GM23338 (cell line): ENCODE results near the gene SULF2. TPM values are rescaled to one million over a fixed set of nuclear protein-coding genes. Genes with fewer than 3 reads are reported as not detected.

Experiments used
- ATAC-seq: fragments of 200-7000 bp; cut with Tn5 transposase; 3 replicates; pipeline ENCODE4 v1.9.1; 2020
- DNase-seq: peaks from one replicate; pipeline ENCODE4 v3.0.0-alpha.2; 2015; ENCODE audit warnings: low spot score
- H2AFZ ChIP-seq: fragments of 200-600 bp; sonication (generic); 2 replicates; pipeline ENCODE4 v1.8.0; 2016; ENCODE audit warnings: antibody characterized with exemption, mild to moderate bottlenecking, moderate library complexity
- H3F3A ChIP-seq: fragments of 200-600 bp; sonication (generic); replicated peaks from 2 replicates; pipeline ENCODE4 v1.8.0; 2017; ENCODE audit warnings: antibody characterized with exemption, mixed run types, low read depth
- H3K27ac ChIP-seq: fragments of 200-600 bp; sonication (generic); 2 replicates; pipeline ENCODE4 v1.6.1; 2016; ENCODE audit warnings: low read depth
- H3K27me3 ChIP-seq: fragments of 200-600 bp; sonication (generic); 2 replicates; pipeline ENCODE4 v1.8.0; 2016; ENCODE audit warnings: mild to moderate bottlenecking, mixed run types, moderate library complexity; ENCODE audit not compliant: insufficient read depth
- H3K36me3 ChIP-seq: fragments of 200-600 bp; sonication (generic); 2 replicates; pipeline ENCODE4 v1.8.0; 2016; ENCODE audit warnings: mild to moderate bottlenecking; ENCODE audit not compliant: insufficient read depth
- H3K4me1 ChIP-seq: fragments of 200-600 bp; sonication (generic); 2 replicates; pipeline ENCODE4 v1.8.0; 2016; ENCODE audit warnings: mild to moderate bottlenecking, moderate library complexity; ENCODE audit not compliant: insufficient read depth
- H3K4me2 ChIP-seq: fragments of 200-600 bp; sonication (generic); 2 replicates; pipeline ENCODE4 v1.7.1; 2017; ENCODE audit warnings: mixed run types
- H3K4me3 ChIP-seq: fragments of 200-600 bp; sonication (generic); 2 replicates; pipeline ENCODE4 v1.6.1; 2016; ENCODE audit warnings: mixed run types
- H3K79me2 ChIP-seq: fragments of 200-600 bp; sonication (generic); replicated peaks from 2 replicates; pipeline ENCODE4 v1.8.0; 2017; ENCODE audit warnings: mild to moderate bottlenecking; ENCODE audit not compliant: insufficient read depth
- H3K9me2 ChIP-seq: fragments of 200-600 bp; sonication (generic); 2 replicates; pipeline ENCODE4 v1.8.0; 2017; ENCODE audit not compliant: insufficient read depth
- H4K20me1 ChIP-seq: fragments of 200-600 bp; sonication (generic); replicated peaks from 2 replicates; pipeline ENCODE4 v1.8.0; 2017; ENCODE audit warnings: mild to moderate bottlenecking; ENCODE audit not compliant: insufficient read depth
- H3K27ac Mint-ChIP-seq: 2 replicates; pipeline ENCODE4 v1.8.0; 2020; ENCODE audit warnings: inconsistent platforms, mild to moderate bottlenecking, moderate library complexity, mixed read lengths
- H3K27me3 Mint-ChIP-seq: 3 replicates; pipeline ENCODE4 v1.8.0; 2022; ENCODE audit warnings: low read depth, mild to moderate bottlenecking, moderate library complexity, mixed read lengths, inconsistent platforms; ENCODE audit not compliant: insufficient read depth, poor library complexity
- H3K36me3 Mint-ChIP-seq: 3 replicates; pipeline ENCODE4 v1.8.0; 2021; ENCODE audit warnings: low read depth, mild to moderate bottlenecking, inconsistent platforms, moderate library complexity, mixed read lengths
- H3K4me1 Mint-ChIP-seq: 3 replicates; pipeline ENCODE4 v1.8.0; 2020; ENCODE audit warnings: mild to moderate bottlenecking, inconsistent platforms, mixed read lengths
- H3K4me3 Mint-ChIP-seq: 3 replicates; pipeline ENCODE4 v1.8.0; 2021; ENCODE audit warnings: moderate library complexity, mild to moderate bottlenecking, inconsistent platforms, mixed read lengths
- H3K9me3 Mint-ChIP-seq: 3 replicates; pipeline ENCODE4 v1.8.0; 2020; ENCODE audit warnings: moderate library complexity, mild to moderate bottlenecking, inconsistent platforms, mixed read lengths
- CREB1 ChIP-seq: fragments of 250-450 bp; sonication (Bioruptor Pico); IDR thresholded peaks from 2 replicates; pipeline ENCODE4 v1.5.0; 2020; ENCODE audit warnings: low read depth, mild to moderate bottlenecking, moderate library complexity
- EZH2 ChIP-seq: fragments of 200-600 bp; sonication (generic); IDR thresholded peaks from one replicate; pipeline ENCODE4 v1.8.0; 2017; ENCODE audit warnings: antibody characterized with exemption, mild to moderate bottlenecking, low read depth; ENCODE audit not compliant: unreplicated experiment
- EZH2phosphoT487 ChIP-seq: fragments of 200-600 bp; sonication (generic); IDR thresholded peaks from one replicate; pipeline ENCODE4 v1.8.1; 2018; ENCODE audit warnings: antibody characterized with exemption; ENCODE audit not compliant: unreplicated experiment
- JUNB ChIP-seq: IDR thresholded peaks from one replicate; pipeline ENCODE4 v1.6.1; 2016; ENCODE audit warnings: antibody characterized with exemption; ENCODE audit not compliant: unreplicated experiment
- NANOG ChIP-seq: IDR thresholded peaks from 2 replicates; pipeline ENCODE4 v1.6.1; 2016; ENCODE audit warnings: antibody characterized with exemption, borderline replicate concordance
- POLR2AphosphoS5 ChIP-seq: IDR thresholded peaks from 2 replicates; pipeline ENCODE4 v1.6.1; 2016; ENCODE audit warnings: antibody characterized with exemption, low read depth
- STAT1 ChIP-seq: IDR thresholded peaks from one replicate; pipeline ENCODE4 v1.6.1; 2016; ENCODE audit warnings: antibody characterized with exemption; ENCODE audit not compliant: unreplicated experiment
- ZNF114 ChIP-seq: fragments of 250-450 bp; sonication (Bioruptor Pico); IDR thresholded peaks from 2 replicates; pipeline ENCODE4 v1.5.0; 2020; ENCODE audit warnings: mild to moderate bottlenecking, moderate library complexity
- ZNF331 ChIP-seq: fragments of 250-450 bp; sonication (Bioruptor Pico); IDR thresholded peaks from 2 replicates; pipeline ENCODE4 v1.5.0; 2020; ENCODE audit warnings: low read depth, mild to moderate bottlenecking, moderate library complexity
- polyA plus RNA-seq: library from polyadenylated mRNA; unstranded; fragments of >200 nt; fragmentation: Nextera tagmentation; extraction: Ambion mirVana; gene quantifications from 2 replicates; pipeline ENCODE4 v1.2.1, GENCODE V29; 2016
- total RNA-seq: library from RNA; depleted of rRNA; stranded (reverse); fragments of >200 nt; shearing (Covaris generic); gene quantifications from 2 replicates; pipeline ENCODE4 v1.2.3, GENCODE V29; 2014
- TF ChIP-seq, protein P1 (sequence below): IDR thresholded peaks from one replicate; pipeline ENCODE4 v1.6.1; 2018; ENCODE audit warnings: antibody characterized with exemption; ENCODE audit not compliant: unreplicated experiment
- TF ChIP-seq, protein P2 (sequence below): fragments of 250-450 bp; sonication (Bioruptor Pico); IDR thresholded peaks from 2 replicates; pipeline ENCODE4 v1.5.0; 2020; ENCODE audit warnings: mild to moderate bottlenecking, moderate library complexity
- TF ChIP-seq, protein P3 (sequence below), 2 experiments: fragments of 200-600 bp in 1 of 2; sonication (generic) in 1 of 2; conservative IDR thresholded peaks; 2 replicates each; pipeline versions ENCODE4 v1.5.1 to v1.6.1; 2016 to 2017; ENCODE audit warnings: antibody characterized with exemption in 2 of 2, low read depth in 2 of 2, mild to moderate bottlenecking in 2 of 2, moderate library complexity in 1 of 2
- TF ChIP-seq, protein P4 (sequence below): IDR thresholded peaks from 2 replicates; pipeline ENCODE4 v1.6.1; 2016; ENCODE audit warnings: antibody characterized with exemption

Gene SULF2
- total and polyA plus RNA-seq, 2 experiments from 2014 or later: 9.5 to 20.7 TPM

DNA sequence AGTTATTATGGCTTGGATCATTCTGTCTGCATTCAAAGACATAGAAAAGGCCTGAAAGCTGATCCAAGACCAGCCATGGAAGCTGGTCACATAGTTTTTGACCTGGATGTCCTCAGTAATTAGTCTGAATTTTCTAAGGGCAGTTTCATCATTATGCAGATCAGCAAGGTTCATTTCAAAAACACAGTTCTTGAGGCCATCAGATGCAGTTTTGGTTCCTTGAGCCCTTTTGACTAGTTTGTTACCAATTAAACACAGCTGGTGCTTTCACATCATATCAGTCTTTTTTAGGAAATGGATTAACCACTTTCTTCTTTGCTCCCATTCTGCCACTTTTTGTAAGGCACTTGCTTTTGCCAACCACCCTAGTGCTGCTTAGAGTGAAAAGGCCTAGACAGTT lies 154.2 kb downstream of the SULF2 start:
- no peak overlapping the region for H3K4me3 Mint-ChIP-seq
- H3K4me2 ChIP-seq: no peak overlapping the region
- peaks cover 10% of the 10 kb centered on the region for H3K36me3 Mint-ChIP-seq
- H3K79me2 ChIP-seq: no peaks in the 10 kb centered on the region
- H3K27ac ChIP-seq: no peak overlapping the region
- no peak overlapping the region for H3K27ac Mint-ChIP-seq
- H2AFZ ChIP-seq: no peak overlapping the region
- no peak overlapping the region for H3K4me3 ChIP-seq
- H3K27me3 ChIP-seq: no peaks in the 10 kb centered on the region
- DNase-seq (no peak), ATAC-seq (no peak)
- H3K36me3 ChIP-seq: peaks cover 4% of the 10 kb centered on the region; the same call in 1 of the 2 replicates
- TF ChIP-seq, protein P1, sequence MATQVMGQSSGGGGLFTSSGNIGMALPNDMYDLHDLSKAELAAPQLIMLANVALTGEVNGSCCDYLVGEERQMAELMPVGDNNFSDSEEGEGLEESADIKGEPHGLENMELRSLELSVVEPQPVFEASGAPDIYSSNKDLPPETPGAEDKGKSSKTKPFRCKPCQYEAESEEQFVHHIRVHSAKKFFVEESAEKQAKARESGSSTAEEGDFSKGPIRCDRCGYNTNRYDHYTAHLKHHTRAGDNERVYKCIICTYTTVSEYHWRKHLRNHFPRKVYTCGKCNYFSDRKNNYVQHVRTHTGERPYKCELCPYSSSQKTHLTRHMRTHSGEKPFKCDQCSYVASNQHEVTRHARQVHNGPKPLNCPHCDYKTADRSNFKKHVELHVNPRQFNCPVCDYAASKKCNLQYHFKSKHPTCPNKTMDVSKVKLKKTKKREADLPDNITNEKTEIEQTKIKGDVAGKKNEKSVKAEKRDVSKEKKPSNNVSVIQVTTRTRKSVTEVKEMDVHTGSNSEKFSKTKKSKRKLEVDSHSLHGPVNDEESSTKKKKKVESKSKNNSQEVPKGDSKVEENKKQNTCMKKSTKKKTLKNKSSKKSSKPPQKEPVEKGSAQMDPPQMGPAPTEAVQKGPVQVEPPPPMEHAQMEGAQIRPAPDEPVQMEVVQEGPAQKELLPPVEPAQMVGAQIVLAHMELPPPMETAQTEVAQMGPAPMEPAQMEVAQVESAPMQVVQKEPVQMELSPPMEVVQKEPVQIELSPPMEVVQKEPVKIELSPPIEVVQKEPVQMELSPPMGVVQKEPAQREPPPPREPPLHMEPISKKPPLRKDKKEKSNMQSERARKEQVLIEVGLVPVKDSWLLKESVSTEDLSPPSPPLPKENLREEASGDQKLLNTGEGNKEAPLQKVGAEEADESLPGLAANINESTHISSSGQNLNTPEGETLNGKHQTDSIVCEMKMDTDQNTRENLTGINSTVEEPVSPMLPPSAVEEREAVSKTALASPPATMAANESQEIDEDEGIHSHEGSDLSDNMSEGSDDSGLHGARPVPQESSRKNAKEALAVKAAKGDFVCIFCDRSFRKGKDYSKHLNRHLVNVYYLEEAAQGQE: no peak
- TF ChIP-seq STAT1 (no peak), ZNF114 (CRISPR knock-in tag) (no peak), CREB1 (no peak), ZNF331 (CRISPR knock-in tag) (no peak), JUNB (no peak), POLR2AphosphoS5 (no peak), EZH2 (no peak), EZH2phosphoT487 (no peak), NANOG (no peak)
- TF ChIP-seq, protein P2, sequence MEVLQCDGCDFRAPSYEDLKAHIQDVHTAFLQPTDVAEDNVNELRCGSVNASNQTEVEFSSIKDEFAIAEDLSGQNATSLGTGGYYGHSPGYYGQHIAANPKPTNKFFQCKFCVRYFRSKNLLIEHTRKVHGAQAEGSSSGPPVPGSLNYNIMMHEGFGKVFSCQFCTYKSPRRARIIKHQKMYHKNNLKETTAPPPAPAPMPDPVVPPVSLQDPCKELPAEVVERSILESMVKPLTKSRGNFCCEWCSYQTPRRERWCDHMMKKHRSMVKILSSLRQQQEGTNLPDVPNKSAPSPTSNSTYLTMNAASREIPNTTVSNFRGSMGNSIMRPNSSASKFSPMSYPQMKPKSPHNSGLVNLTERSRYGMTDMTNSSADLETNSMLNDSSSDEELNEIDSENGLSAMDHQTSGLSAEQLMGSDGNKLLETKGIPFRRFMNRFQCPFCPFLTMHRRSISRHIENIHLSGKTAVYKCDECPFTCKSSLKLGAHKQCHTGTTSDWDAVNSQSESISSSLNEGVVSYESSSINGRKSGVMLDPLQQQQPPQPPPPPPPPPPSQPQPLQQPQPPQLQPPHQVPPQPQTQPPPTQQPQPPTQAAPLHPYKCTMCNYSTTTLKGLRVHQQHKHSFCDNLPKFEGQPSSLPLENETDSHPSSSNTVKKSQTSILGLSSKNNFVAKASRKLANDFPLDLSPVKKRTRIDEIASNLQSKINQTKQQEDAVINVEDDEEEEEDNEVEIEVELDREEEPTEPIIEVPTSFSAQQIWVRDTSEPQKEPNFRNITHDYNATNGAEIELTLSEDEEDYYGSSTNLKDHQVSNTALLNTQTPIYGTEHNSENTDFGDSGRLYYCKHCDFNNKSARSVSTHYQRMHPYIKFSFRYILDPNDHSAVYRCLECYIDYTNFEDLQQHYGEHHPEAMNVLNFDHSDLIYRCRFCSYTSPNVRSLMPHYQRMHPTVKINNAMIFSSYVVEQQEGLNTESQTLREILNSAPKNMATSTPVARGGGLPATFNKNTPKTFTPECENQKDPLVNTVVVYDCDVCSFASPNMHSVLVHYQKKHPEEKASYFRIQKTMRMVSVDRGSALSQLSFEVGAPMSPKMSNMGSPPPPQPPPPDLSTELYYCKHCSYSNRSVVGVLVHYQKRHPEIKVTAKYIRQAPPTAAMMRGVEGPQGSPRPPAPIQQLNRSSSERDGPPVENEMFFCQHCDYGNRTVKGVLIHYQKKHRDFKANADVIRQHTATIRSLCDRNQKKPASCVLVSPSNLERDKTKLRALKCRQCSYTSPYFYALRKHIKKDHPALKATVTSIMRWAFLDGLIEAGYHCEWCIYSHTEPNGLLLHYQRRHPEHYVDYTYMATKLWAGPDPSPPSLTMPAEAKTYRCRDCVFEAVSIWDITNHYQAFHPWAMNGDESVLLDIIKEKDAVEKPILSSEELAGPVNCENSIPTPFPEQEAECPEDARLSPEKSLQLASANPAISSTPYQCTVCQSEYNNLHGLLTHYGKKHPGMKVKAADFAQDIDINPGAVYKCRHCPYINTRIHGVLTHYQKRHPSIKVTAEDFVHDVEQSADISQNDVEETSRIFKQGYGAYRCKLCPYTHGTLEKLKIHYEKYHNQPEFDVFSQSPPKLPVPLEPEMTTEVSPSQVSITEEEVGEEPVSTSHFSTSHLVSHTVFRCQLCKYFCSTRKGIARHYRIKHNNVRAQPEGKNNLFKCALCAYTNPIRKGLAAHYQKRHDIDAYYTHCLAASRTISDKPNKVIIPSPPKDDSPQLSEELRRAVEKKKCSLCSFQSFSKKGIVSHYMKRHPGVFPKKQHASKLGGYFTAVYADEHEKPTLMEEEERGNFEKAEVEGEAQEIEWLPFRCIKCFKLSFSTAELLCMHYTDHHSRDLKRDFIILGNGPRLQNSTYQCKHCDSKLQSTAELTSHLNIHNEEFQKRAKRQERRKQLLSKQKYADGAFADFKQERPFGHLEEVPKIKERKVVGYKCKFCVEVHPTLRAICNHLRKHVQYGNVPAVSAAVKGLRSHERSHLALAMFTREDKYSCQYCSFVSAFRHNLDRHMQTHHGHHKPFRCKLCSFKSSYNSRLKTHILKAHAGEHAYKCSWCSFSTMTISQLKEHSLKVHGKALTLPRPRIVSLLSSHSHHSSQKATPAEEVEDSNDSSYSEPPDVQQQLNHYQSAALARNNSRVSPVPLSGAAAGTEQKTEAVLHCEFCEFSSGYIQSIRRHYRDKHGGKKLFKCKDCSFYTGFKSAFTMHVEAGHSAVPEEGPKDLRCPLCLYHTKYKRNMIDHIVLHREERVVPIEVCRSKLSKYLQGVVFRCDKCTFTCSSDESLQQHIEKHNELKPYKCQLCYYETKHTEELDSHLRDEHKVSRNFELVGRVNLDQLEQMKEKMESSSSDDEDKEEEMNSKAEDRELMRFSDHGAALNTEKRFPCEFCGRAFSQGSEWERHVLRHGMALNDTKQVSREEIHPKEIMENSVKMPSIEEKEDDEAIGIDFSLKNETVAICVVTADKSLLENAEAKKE (CRISPR knock-in tag): no peak
- TF ChIP-seq, protein P3, sequence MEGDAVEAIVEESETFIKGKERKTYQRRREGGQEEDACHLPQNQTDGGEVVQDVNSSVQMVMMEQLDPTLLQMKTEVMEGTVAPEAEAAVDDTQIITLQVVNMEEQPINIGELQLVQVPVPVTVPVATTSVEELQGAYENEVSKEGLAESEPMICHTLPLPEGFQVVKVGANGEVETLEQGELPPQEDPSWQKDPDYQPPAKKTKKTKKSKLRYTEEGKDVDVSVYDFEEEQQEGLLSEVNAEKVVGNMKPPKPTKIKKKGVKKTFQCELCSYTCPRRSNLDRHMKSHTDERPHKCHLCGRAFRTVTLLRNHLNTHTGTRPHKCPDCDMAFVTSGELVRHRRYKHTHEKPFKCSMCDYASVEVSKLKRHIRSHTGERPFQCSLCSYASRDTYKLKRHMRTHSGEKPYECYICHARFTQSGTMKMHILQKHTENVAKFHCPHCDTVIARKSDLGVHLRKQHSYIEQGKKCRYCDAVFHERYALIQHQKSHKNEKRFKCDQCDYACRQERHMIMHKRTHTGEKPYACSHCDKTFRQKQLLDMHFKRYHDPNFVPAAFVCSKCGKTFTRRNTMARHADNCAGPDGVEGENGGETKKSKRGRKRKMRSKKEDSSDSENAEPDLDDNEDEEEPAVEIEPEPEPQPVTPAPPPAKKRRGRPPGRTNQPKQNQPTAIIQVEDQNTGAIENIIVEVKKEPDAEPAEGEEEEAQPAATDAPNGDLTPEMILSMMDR (conservative IDR thresholded peaks at IDR 0.05; ENCODE audit: low read depth in 2 of 2): no peak
- TF ChIP-seq, protein P4, sequence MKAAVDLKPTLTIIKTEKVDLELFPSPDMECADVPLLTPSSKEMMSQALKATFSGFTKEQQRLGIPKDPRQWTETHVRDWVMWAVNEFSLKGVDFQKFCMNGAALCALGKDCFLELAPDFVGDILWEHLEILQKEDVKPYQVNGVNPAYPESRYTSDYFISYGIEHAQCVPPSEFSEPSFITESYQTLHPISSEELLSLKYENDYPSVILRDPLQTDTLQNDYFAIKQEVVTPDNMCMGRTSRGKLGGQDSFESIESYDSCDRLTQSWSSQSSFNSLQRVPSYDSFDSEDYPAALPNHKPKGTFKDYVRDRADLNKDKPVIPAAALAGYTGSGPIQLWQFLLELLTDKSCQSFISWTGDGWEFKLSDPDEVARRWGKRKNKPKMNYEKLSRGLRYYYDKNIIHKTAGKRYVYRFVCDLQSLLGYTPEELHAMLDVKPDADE: no peak
- no peaks in the 10 kb centered on the region for H3K4me1 Mint-ChIP-seq
- H3F3A ChIP-seq: no peaks in the 10 kb centered on the region
- no peaks in the 10 kb centered on the region for H3K27me3 Mint-ChIP-seq
- H3K9me2 ChIP-seq: no peaks in the 10 kb centered on the region
- H3K4me1 ChIP-seq: no peaks in the 10 kb centered on the region
- 0 out of 2 replicates have a peak, but pooled peaks cover 3% of the 10 kb centered on the region for H4K20me1 ChIP-seq
- H3K9me3 Mint-ChIP-seq: no peaks in the 10 kb centered on the region
